HG03354 (cell line): ENCODE data around the gene CCDC88C.

Experiments
- ATAC-seq: cut with Tn5 transposase; IDR thresholded peaks from one replicate; pipeline ENCODE4 v1.9.1; 2021; ENCODE audit warnings: mild to moderate bottlenecking; ENCODE audit not compliant: unreplicated experiment, poor library complexity, severe bottlenecking

The CCDC88C gene

GRCh38 chr14:91399868-91400640 is 17.6 kb downstream of the CCDC88C start:
- ATAC-seq = peak; percentile 43

GRCh38 chr14:91398707-91399106 is 18.9 kb downstream of the CCDC88C start:
- ATAC-seq = no peak

- no peak for ATAC-seq
Measured at GRCh38 chr14:91397965-91398591, 19.5 kb downstream of the CCDC88C start.

GRCh38 chr14:91396959-91397815 is 20.4 kb downstream of the CCDC88C start:
- ATAC-seq = peak; percentile 84

GRCh38 chr14:91396013-91396660 is 21.5 kb downstream of the CCDC88C start:
- ATAC-seq = no peak

- ATAC-seq = no peak
Measured at GRCh38 chr14:91395466-91395865, 22.2 kb downstream of the CCDC88C start.

GRCh38 chr14:91394105-91395081 is 23.2 kb downstream of the CCDC88C start:
- no peak for ATAC-seq

- ATAC-seq = no peak
Measured at GRCh38 chr14:91392623-91393303, 24.9 kb downstream of the CCDC88C start.

- no peak for ATAC-seq
Measured at GRCh38 chr14:91390165-91390778, 27.3 kb downstream of the CCDC88C start.

- no peak for ATAC-seq
Measured at GRCh38 chr14:91389150-91389549, 28.5 kb downstream of the CCDC88C start.

- peak; percentile 79 for ATAC-seq
Measured at GRCh38 chr14:91388551-91388975, 29.1 kb downstream of the CCDC88C start.

- ATAC-seq = no peak
Measured at GRCh38 chr14:91387951-91388381, 29.7 kb downstream of the CCDC88C start.

GRCh38 chr14:91387169-91387835 is 30.3 kb downstream of the CCDC88C start:
- ATAC-seq = no peak

GRCh38 chr14:91385697-91386096 is 31.9 kb downstream of the CCDC88C start:
- ATAC-seq = no peak

- ATAC-seq = no peak
Measured at GRCh38 chr14:91385224-91385623, 32.4 kb downstream of the CCDC88C start.

- no peak for ATAC-seq
Measured at GRCh38 chr14:91383439-91383838, 34.2 kb downstream of the CCDC88C start.
